Stimulated activated CD4-positive, alpha-beta T cell treated with anti-CD3 and anti-CD28 coated beads, Interleukin-15, amount 100 ng/mL, for 48 hours (primary cell): ENCODE measurements around the gene SLC25A28.
A peak's percentile ranks its signal among the peaks of the same experiment; 100 is the strongest.
"Not testable (repeated sequence)": the region's sequence is repeated elsewhere in the genome, so short reads cannot be mapped to it uniquely, and the experiment has no call there.

Source experiments
- DNase-seq, 2 donors: peaks; one replicate each; pipeline ENCODE4 v3.0.0-alpha.2; 2020; ENCODE audit warnings: low read depth in 2 of 2

SLC25A28 gene

DNA sequence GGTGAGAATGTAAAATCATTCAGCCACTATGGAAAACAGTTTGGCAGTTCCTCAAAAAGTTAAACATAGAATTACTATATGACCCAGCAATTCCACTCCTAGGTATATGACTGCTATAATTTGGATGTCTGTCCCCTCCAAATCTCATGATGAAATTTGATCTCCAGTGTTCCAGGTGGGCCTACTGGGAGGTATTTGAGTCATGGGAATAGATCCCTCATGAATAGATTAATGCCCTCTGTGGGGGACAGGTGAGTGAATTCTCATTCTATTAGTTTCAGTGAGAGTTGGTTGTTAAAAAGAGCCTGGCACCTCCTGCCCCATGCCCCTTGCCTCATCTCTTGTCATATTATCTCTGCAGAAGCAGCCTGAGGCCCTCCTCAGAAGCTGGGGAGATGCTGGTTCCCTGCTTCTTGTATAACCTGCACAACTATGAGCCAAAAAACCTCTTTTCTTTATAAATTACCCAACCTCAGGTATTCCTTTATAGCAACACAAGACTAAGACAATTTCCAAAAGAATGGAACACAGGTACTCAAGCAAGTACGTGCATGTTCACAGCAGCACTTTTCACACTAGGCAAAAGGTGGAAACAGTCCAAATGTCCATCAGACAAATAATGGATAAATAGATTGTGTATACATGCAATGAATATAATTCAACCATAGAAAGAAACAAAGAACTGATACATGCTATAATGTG lies 8.8 kb upstream of the SLC25A28 start:
- no peak for DNase-seq

DNA sequence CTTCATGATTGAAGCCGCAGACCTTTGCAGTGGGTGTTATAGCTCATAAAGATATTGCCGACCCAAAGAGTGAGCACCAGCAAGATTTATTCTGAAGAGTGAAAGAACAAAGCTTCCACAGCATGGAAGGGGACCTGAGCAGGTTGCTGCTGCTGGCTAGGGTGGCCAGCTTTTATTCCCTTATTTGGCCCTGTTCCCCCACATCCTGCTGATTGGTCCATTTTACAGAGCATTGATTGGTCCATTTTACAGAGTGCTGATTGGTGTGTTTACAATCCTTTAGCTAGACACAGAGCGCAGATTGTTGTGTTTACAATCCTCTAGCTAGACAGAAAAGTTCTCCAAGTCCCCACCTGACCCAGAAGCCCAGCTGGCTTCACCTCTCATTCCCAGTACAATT lies 4.9 kb upstream of the SLC25A28 start:
- not testable (repeated sequence) for DNase-seq

DNA sequence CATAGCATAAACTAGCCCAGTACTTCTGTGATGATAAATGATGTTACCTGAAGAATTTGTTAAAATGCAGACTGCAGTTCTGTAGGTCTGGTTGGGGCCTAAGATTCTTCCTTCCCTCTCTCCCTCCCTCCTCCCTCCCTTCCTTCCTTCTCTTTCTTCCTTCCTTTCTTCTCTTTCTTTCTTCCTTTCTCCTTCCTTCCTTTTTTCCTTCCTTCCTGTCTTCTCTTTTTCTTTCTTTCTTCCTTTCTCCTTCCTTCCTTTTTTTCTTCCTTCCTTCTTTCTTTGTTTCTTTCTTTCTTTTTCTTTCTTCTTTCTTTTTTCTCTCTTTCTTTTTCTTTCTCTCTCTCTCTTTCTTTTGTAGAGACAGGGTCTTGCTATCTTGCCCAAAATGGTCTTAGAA lies 3.7 kb upstream of the SLC25A28 start:
- DNase-seq, result no peak

DNA sequence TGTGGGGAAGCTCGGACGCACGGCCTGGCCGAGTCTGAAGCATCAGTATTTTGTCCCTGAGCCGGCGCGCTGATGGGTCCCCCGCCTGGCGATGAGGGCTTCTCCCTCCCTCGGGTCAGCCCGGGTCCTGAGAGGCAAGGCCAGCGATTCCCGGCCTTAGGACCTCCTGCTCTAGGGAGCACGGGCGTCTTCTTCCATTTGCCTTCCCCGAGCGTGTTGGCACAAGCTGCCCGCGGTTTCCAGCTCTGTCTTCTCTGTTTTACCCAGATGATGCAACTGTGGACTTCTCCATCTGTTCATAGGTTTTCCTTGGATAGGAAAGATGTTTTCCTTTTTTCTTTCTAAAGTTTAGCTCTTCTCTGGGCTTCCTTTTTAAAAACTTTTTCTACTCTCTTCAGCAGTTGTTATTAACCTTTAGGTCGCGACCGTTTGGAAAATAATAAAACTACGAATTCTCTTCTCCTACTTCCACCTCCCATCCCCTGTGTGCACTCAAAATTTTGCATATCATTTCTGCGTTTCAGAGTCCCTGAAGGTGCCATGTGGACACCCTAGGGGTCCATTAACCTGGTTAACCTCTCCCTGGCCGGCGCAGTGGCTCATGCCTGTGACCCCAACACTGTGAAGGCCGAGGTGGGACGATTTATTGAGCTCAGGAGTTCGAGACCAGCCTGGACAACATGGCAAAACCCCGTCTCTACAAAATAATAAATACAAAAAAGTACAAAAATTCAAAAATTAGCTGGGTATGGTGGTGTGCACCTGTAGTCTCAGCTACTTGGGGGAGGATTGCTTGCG lies 1.4 kb upstream of the SLC25A28 start:
- no peak for DNase-seq

DNA sequence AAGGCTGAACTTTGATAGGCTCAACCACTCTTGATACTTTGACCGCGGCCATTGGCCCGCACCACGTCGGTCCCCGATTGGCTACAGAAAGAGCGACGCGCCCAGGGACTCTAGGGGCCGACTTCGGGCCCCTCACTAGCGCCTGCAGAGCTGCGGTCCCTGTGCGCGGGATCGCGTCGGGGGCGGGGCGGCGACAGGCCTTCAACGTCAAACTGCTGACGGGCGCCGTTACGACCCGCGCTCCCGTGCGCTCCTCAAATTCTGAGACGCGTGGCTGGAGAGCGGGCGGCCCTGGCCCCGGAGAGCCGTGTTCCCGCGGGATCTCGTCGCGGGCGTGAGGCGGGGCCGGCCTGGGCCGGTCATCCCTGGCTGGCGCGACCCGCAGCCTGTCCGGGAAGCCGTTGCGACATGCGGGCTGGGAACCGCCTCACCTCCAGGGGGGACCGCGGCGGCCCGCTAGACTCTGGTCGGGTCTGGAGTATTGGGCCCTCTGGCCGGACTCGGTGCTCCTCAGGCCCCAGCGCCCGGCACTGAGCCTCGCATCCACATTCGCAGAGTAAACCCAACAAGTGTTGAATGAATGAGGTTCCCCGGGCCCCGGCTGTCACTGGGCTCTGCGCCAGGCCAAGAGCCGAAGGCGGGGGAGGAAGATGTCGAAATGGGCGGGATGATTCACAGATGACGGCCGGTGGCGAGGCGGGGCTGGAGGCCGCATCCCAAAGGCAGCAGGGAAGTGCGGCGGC lies 643 bp upstream of the SLC25A28 start:
- peak; percentile 85 to 88 for DNase-seq

DNA sequence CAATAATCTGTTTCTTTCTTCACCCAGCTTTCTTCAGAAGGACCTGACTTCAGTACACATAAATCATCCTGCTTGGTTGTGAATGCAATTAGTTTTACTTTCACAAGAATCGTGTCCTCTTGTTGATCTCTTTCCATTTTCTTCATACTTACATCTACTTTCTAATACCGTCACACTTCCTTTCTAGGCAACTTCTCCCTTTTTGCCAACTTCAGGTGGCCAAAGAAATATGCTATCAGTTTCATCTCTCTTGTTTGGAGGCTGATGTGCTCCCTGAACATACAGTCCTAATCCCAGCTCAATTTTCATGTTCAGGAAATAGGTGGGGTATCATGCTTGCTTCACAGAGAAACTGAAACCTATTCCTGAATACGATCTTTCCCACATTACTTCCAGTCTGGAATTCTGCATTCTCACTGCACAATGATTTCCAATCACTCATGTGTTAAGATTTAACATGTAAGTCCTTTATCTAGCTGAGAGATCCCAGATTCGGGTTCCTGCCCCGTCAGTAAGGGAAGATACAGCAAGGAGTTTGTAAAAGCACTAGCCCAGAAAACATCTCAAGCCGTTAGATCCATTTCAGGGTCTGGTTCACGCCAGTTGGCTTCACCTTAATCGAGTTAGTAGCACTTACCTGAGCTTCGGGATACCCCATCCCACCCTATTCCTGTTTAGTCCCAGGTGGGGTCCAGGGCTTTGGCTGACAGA lies 994 bp downstream of the SLC25A28 start:
- no peak for DNase-seq

DNA sequence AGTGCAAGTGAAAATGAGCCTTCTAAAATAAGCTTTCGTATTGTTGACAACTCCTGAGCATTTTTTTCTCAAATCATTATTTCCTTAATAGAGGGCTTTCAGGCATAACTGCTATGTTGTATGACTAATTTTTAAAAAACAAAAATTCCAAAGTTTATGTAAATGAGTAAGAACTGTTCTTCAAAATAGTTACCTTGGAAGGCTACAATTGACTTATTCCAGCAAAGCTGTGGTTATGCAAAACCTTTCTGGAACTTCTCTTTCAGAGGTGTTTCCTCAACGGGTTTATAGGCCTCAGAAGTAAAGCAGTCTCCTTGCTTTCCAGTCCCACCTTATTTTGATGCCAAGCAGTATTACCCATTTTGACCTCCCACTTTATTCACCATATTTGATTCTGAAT lies 2.5 kb downstream of the SLC25A28 start:
- no peak for DNase-seq

DNA sequence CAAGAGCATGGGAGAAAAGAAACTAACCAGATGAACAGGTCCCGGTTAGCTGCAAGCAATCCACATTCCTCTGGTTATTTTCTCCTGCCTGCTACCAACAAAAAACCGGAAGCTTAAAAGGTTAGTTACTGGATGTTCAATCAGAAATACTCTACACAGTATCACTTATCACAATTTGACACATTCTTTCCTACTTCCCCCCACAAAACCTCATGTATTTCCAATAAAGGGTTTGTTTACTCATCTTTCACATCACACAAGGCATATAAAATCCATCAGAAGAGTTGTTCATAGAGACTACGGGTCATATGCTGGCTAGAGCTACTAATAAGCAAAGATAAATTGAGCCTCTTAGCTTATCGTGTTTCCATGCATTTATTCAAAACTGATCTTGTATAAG lies 4.8 kb downstream of the SLC25A28 start:
- DNase-seq, result no peak

DNA sequence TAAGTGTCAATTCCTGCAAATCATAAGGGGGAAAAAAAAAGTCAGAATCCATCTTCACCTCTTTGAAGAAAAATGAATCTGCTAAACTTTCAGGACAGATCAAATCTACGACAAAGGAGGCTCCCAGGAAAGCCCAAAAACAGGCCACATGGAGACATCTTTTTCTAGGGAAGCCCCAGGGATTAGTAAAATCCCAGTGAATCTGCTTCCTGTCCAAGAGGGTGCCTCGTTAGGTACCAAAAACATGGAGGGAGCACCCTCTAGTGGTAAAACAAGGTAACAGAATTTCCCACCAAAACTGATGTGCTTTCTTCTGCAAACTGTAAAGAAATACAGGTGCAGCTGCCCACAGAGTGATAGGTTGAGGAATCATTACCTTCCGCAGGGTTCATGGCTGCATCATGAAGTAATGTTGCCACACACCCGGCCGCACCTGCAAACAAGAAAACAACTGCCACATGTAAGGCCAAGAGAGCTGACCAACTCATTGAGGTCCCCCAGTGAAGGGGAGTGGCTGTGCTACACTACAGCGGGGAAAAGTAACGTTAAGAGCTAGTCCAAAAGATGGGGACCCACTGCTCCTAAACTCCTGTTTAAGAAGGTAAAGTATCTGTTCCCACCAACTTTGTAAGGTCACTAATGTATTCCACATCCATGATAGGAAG lies 7.9 kb downstream of the SLC25A28 start:
- no peak for DNase-seq

DNA sequence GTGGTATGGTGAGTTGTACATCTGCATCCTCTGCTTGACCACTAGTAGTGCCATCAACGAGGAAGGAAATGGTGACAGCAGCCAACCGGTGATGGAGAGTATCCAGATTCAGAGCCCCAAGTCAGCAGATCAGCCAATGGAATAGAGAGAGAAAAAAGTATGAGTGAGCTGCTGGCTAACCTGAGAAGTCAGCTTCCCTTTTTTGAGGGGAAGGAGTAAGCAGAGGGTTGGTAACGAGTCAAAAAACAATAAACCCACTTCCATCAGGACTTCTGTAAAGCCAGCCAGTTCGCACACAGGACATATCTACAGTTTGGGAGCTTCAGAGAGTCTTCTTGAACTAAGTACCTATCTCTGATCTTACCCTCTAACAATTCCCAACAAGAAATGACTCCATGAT lies 8.9 kb downstream of the SLC25A28 start:
- no peak for DNase-seq

DNA sequence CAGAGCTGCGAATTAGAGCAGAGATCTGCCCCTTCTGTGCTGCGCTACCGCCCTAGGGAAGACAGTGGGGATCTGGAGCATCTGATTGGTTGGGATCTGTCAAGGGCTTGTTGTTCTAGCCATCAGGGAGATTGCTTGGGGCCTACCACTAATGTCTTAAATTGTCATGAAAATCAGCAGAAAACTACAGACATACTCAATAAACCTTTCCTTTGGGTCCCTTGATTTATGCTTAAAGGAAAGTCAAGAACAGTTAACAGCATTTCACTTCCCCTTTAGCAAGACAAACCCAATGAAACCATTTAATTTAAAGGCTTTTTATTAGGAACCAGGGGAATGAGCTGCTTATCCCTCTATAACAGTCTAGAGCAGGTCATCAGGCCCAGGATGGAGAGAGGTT lies 10.0 kb downstream of the SLC25A28 start:
- DNase-seq, result no peak

DNA sequence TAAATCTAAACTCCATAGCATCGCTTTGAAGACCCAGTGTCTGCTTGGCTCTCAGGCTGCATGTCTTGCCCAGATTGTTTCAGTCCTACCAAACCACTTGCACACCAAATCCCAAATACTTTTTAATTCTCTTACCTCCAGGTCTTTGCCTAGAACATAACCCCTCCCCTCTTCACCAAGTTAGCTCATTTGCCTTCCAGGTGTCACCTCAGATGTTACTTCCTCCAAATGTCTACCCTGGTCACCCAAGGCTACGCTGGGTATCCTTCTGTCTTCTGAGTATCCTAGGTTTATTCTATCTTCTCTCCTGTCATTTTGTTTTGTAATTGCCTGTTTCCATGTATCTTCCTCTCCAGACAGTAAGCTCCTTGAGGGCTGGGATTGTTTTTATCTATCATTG lies 11.1 kb downstream of the SLC25A28 start:
- no peak for DNase-seq

DNA sequence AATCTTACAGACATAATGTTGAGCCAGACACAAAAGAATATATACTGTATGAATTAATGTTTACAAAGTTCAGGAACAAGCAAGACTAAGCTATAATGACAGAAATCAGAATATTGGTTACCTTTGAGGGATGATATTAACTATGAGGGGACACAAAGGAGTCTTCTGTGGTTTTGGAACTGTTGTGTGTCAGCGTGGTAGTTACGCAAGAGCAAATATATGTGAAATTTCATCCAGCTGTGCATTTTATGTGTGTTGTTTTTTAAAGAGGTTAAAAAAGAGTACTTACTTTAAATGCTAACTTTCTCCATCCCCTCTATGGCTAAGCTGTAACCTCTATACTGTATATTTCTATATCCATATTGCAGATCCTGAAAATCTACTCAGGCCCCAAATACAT lies 14.9 kb downstream of the SLC25A28 start:
- no peak for DNase-seq

DNA sequence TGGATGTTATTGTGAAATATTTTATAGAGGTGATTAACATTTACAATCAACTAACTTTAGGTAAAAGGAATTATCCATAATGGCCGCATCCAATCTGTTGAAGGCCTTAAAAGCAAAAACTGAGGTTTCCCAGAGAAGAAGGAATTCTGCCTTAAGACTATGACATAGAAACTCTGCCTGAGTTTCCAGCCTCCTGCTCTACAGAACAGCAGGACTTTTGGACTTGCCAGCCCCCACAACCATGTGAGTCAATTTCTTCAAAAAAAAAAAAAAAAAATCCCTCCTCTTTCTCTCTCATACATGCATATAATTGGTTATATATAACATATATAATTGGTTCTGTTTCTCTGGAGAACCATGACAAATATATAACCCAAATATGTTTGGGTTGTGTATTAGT lies 15.4 kb downstream of the SLC25A28 start:
- no peak for DNase-seq

DNA sequence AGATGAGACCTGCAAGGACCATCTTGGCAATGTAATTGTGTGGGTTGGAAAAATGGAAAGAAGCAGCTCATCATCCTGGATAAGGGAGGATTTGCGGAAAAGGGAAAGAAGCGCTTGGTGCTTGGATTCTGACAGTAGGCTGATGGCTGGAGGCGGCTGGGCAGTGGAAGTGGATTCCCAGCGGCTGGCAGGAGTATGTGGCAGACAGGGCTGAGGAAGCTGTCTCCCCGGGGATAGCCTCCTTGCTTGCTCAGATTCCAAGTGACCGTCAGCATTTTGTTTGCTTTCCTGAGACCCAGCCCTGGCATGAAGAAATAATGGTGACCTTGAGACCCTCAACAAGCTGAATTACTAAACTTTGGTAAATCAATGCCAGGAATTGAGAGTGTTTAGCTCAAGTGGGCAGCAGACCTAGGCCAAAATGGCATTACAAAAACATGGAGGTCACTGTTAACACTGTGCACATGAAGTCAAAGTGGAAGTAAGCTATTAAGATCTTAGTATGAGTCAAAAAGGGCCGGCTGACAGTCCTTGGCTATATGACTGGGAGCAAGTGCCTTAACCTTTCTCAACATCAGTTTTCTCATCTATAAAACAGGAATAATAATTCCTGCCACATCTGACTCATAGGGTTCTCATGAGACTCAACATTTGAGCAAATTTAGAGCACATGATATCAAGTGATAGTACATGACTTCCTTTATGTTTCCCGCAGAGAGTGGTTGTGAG lies 21.3 kb downstream of the SLC25A28 start:
- DNase-seq, result no peak

DNA sequence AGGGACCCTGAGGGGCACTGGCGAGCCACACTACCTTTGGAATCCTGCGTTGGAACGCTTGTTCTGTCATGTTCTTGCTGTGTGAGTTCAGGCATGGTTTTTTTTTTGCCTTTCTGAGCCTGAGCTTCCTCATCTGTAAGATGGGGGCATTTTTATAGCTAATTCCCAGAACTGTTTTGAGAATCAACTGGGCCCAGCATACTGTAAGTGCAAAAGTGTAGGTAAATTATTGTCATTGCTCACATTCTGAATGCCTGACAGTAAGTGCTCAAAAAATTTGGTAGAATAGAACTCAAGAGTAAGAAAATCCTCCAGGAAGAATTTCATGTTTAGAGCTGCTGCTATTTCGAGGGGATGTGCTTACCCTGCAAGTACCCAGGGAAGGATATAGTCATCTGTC lies 22.2 kb downstream of the SLC25A28 start:
- no peak for DNase-seq

DNA sequence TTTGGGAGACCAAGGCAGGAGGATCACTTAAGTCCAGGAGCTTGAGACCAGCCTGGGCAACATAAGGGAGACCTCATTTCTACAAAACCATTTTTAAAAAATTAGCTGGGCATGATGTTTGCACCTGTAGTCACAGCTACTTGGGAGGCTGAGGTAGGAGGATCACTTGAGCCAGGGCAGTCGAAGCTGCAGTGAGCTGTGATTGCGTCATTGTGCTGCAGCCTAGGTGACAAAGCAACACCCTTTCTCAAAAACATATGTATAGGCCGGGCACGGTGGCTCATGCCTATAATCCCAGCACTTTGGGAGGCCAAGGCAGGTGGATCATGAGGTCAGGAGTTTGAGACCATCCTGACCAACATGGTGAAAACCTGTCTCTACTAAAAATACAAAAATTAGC lies 23.5 kb downstream of the SLC25A28 start:
- not testable (repeated sequence) for DNase-seq

DNA sequence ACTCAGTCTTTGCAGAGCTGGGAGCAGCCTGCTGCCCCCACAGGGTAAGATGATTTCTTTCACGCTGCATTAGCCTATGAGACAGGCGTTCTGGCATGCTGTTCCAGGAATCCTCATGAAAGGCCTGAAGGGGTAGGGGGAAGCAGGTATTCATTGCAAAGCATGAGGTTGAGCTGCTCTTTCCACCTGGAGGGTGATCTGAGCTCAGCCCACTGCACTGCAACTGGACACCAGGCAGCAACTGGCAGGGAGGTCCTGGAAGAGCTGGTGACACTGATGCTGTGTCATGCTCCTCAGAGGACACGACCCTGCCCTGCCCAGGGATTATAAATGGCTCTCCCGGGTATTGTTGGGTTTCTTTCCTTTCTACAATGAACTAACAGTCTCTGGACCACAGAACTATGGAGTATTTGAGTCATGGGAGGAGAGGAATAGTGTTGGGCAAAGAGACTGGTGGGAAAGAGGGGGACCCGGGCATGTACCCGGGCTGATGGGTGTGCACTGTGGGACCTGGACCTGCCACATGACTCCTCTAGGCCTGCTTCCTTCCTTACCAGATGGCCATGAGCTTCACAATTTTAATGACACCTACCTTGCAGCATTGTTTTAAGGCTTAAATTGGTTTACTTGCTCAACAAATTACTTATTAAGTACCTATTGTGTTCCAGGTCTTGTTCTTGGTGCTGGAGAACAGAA lies 24.3 kb downstream of the SLC25A28 start:
- DNase-seq, result no peak

DNA sequence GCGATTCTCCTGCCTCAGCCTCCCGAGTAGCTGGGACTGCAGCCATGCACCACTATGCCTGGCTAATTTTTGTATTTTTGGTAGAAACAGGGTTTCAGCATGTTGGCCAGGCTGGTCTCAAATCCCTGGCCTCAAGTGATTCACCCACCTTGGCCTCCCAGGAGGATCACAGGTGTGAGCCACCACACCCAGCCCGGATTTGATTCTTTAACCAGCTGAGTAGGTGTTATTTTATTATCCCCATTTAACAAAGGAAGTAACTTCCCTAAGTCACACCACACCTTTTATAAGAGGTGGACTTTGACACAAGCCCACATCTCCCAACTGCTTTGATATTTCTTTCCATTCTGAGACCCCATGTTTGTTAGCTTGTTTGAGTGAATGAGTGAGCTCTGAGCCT lies 25.0 kb downstream of the SLC25A28 start:
- DNase-seq, result no peak

DNA sequence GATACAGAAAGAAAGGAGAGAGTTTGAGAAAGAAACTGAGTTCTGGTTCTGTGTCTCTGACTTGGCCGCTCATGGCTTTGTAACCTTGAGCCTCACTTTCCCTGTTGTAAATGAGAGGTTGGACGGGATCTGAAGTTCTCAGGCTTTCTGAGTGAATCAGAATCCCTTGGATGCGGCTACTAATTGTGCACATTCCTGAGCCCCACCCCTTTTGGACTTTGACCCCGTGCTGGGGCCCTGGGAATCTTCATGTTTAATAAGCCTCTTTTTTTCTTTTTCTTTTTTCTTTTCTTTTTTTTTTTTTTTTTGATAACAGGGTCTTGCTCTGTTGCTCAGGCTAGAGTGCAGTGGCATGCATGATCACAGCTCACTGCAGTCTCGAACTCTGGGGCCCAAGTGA lies 26.9 kb downstream of the SLC25A28 start:
- no peak for DNase-seq
